ENCODE data around the gene CKAP5. TPM values are rescaled to one million over a fixed set of nuclear protein-coding genes. Genes with fewer than 3 reads are reported as not detected.

Gene CKAP5
- total and polyA plus RNA-seq, 5 donors from 2014 or later, result 8.7 to 45.4 (median 12.6) TPM

GRCh38 chr11:46868912-46869311 lies 22.8 kb upstream of the CKAP5 start:
- Histone ChIP-seq H3K4me1 (ENCODE audit: control insufficient read depth, insufficient read depth, low read length, poor library complexity, severe bottlenecking) (no peaks in the 10 kb centered on the region), H3K9me3 (ENCODE audit: control insufficient read depth in 2 of 2, low read length in 2 of 2) (no peaks in the 10 kb centered on the region), H3K36me3 (ENCODE audit: control insufficient read depth, insufficient read depth, low read length) (no peaks in the 10 kb centered on the region), H3K27ac (ENCODE audit: insufficient read depth, low read length, poor library complexity, severe bottlenecking) (no peak overlapping the region), H3K4me3 (ENCODE audit: low read depth, low read length) (no peak overlapping the region), H3K27me3 (ENCODE audit: control insufficient read depth, insufficient read depth, low read length) (no peaks in the 10 kb centered on the region)
- Mint-ChIP-seq H3K36me3 (no peaks in the 10 kb centered on the region), H3K27ac (no peak overlapping the region), H3K9me3 (no peaks in the 10 kb centered on the region), H3K4me3 (no peak overlapping the region), H3K4me1 (no peaks in the 10 kb centered on the region), H3K27me3 (peaks cover 24% of the 10 kb centered on the region)
- DNase-seq (no peak), ATAC-seq (ENCODE audit: low read depth in 2 of 2) (no peak)

GRCh38 chr11:46865340-46865739 lies 19.3 kb upstream of the CKAP5 start:
- H3K4me1 ChIP-seq (ENCODE audit: control insufficient read depth, insufficient read depth, low read length, poor library complexity, severe bottlenecking), result no peaks in the 10 kb centered on the region
- H3K9me3 ChIP-seq (ENCODE audit: control insufficient read depth in 2 of 2, low read length in 2 of 2), result no peaks in the 10 kb centered on the region
- Mint-ChIP-seq H3K36me3 (no peaks in the 10 kb centered on the region), H3K4me3 (no peak overlapping the region), H3K9me3 (peaks cover 0 to 3% (median 0%) of the 10 kb centered on the region in 7 donors), H3K4me1 (no peaks in the 10 kb centered on the region), H3K27me3 (peaks cover 23% of the 10 kb centered on the region), H3K27ac (no peak overlapping the region)
- H3K27me3 ChIP-seq (ENCODE audit: control insufficient read depth, insufficient read depth, low read length), result peaks cover 9% of the 10 kb centered on the region
- ATAC-seq (ENCODE audit: low read depth in 2 of 2), result no peak
- no peaks in the 10 kb centered on the region for H3K36me3 ChIP-seq (ENCODE audit: control insufficient read depth, insufficient read depth, low read length)
- H3K27ac ChIP-seq (ENCODE audit: insufficient read depth, low read length, poor library complexity, severe bottlenecking), result no peak overlapping the region
- H3K4me3 ChIP-seq (ENCODE audit: low read depth, low read length), result no peak overlapping the region
- DNase-seq, result no peak

GRCh38 chr11:46860218-46860617 lies 14.1 kb upstream of the CKAP5 start:
- Histone ChIP-seq H3K4me3 (ENCODE audit: low read depth, low read length) (no peak overlapping the region), H3K36me3 (ENCODE audit: control insufficient read depth, insufficient read depth, low read length) (no peaks in the 10 kb centered on the region), H3K4me1 (ENCODE audit: control insufficient read depth, insufficient read depth, low read length, poor library complexity, severe bottlenecking) (no peaks in the 10 kb centered on the region), H3K27ac (ENCODE audit: insufficient read depth, low read length, poor library complexity, severe bottlenecking) (no peak overlapping the region), H3K27me3 (ENCODE audit: control insufficient read depth, insufficient read depth, low read length) (peaks cover 9% of the 10 kb centered on the region), H3K9me3 (ENCODE audit: control insufficient read depth in 2 of 2, low read length in 2 of 2) (no peaks in the 10 kb centered on the region)
- H3K4me1 Mint-ChIP-seq, result no peaks in the 10 kb centered on the region
- peaks cover 28% of the 10 kb centered on the region for H3K27me3 Mint-ChIP-seq
- no peak for ATAC-seq (ENCODE audit: low read depth in 2 of 2)
- DNase-seq, result no peak
- H3K9me3 Mint-ChIP-seq, result peaks cover 0 to 4% (median 0%) of the 10 kb centered on the region in 7 donors
- no peaks in the 10 kb centered on the region for H3K36me3 Mint-ChIP-seq
- no peak overlapping the region for H3K4me3 Mint-ChIP-seq
- H3K27ac Mint-ChIP-seq, result no peak overlapping the region

GRCh38 chr11:46858920-46859546 lies 13.0 kb upstream of the CKAP5 start:
- no peak overlapping the region for H3K4me3 ChIP-seq (ENCODE audit: low read depth, low read length)
- no peaks in the 10 kb centered on the region for H3K9me3 ChIP-seq (ENCODE audit: control insufficient read depth in 2 of 2, low read length in 2 of 2)
- H3K27ac ChIP-seq (ENCODE audit: insufficient read depth, low read length, poor library complexity, severe bottlenecking), result no peak overlapping the region
- Mint-ChIP-seq H3K36me3 (no peaks in the 10 kb centered on the region), H3K9me3 (peaks cover 0 to 4% (median 0%) of the 10 kb centered on the region in 7 donors), H3K4me1 (no peaks in the 10 kb centered on the region), H3K27me3 (peaks cover 24% of the 10 kb centered on the region), H3K27ac (no peak overlapping the region), H3K4me3 (no peak overlapping the region)
- ATAC-seq (ENCODE audit: low read depth in 2 of 2), result no peak
- no peaks in the 10 kb centered on the region for H3K36me3 ChIP-seq (ENCODE audit: control insufficient read depth, insufficient read depth, low read length)
- H3K4me1 ChIP-seq (ENCODE audit: control insufficient read depth, insufficient read depth, low read length, poor library complexity, severe bottlenecking), result no peaks in the 10 kb centered on the region
- H3K27me3 ChIP-seq (ENCODE audit: control insufficient read depth, insufficient read depth, low read length), result peaks cover 9% of the 10 kb centered on the region
- no peak for DNase-seq

GRCh38 chr11:46857666-46858065 lies 11.6 kb upstream of the CKAP5 start:
- no peaks in the 10 kb centered on the region for H3K36me3 Mint-ChIP-seq
- Histone ChIP-seq H3K36me3 (ENCODE audit: control insufficient read depth, insufficient read depth, low read length) (no peaks in the 10 kb centered on the region), H3K4me1 (ENCODE audit: control insufficient read depth, insufficient read depth, low read length, poor library complexity, severe bottlenecking) (no peaks in the 10 kb centered on the region), H3K27me3 (ENCODE audit: control insufficient read depth, insufficient read depth, low read length) (peaks cover 2% of the 10 kb centered on the region), H3K4me3 (ENCODE audit: low read depth, low read length) (no peak overlapping the region), H3K9me3 (ENCODE audit: control insufficient read depth in 2 of 2, low read length in 2 of 2) (no peaks in the 10 kb centered on the region), H3K27ac (ENCODE audit: insufficient read depth, low read length, poor library complexity, severe bottlenecking) (no peak overlapping the region)
- peaks cover 0 to 1% (median 0%) of the 10 kb centered on the region in 7 donors for H3K9me3 Mint-ChIP-seq
- no peak overlapping the region for H3K27ac Mint-ChIP-seq
- H3K27me3 Mint-ChIP-seq, result peaks cover 18% of the 10 kb centered on the region
- no peak overlapping the region for H3K4me3 Mint-ChIP-seq
- DNase-seq, result no peak
- H3K4me1 Mint-ChIP-seq, result no peaks in the 10 kb centered on the region
- no peak for ATAC-seq (ENCODE audit: low read depth in 2 of 2)

GRCh38 chr11:46856605-46857343 lies 10.7 kb upstream of the CKAP5 start:
- Histone ChIP-seq H3K4me1 (ENCODE audit: control insufficient read depth, insufficient read depth, low read length, poor library complexity, severe bottlenecking) (no peaks in the 10 kb centered on the region), H3K4me3 (ENCODE audit: low read depth, low read length) (no peak overlapping the region), H3K27me3 (ENCODE audit: control insufficient read depth, insufficient read depth, low read length) (peaks cover 2% of the 10 kb centered on the region), H3K27ac (ENCODE audit: insufficient read depth, low read length, poor library complexity, severe bottlenecking) (no peak overlapping the region), H3K9me3 (ENCODE audit: control insufficient read depth in 2 of 2, low read length in 2 of 2) (no peaks in the 10 kb centered on the region), H3K36me3 (ENCODE audit: control insufficient read depth, insufficient read depth, low read length) (no peaks in the 10 kb centered on the region)
- H3K9me3 Mint-ChIP-seq, result peaks cover 0 to 1% (median 0%) of the 10 kb centered on the region in 7 donors
- H3K4me1 Mint-ChIP-seq, result no peaks in the 10 kb centered on the region
- DNase-seq (no peak), ATAC-seq (ENCODE audit: low read depth in 2 of 2) (no peak)
- H3K27me3 Mint-ChIP-seq, result peaks cover 13% of the 10 kb centered on the region
- no peak overlapping the region for H3K4me3 Mint-ChIP-seq
- H3K36me3 Mint-ChIP-seq, result no peaks in the 10 kb centered on the region
- no peak overlapping the region for H3K27ac Mint-ChIP-seq

- H3K27me3 Mint-ChIP-seq, result peaks cover 18% of the 10 kb centered on the region
- H3K36me3 ChIP-seq (ENCODE audit: control insufficient read depth, insufficient read depth, low read length), result no peaks in the 10 kb centered on the region
- H3K4me3 ChIP-seq (ENCODE audit: low read depth, low read length), result no peak overlapping the region
- no peaks in the 10 kb centered on the region for H3K4me1 ChIP-seq (ENCODE audit: control insufficient read depth, insufficient read depth, low read length, poor library complexity, severe bottlenecking)
- H3K27me3 ChIP-seq (ENCODE audit: control insufficient read depth, insufficient read depth, low read length), result peaks cover 2% of the 10 kb centered on the region
- H3K36me3 Mint-ChIP-seq, result no peaks in the 10 kb centered on the region
- no peak overlapping the region for H3K27ac ChIP-seq (ENCODE audit: insufficient read depth, low read length, poor library complexity, severe bottlenecking)
- no peak overlapping the region for H3K4me3 Mint-ChIP-seq
- H3K4me1 Mint-ChIP-seq, result no peaks in the 10 kb centered on the region
- no peak for ATAC-seq (ENCODE audit: low read depth in 2 of 2)
- H3K9me3 ChIP-seq (ENCODE audit: control insufficient read depth in 2 of 2, low read length in 2 of 2), result no peaks in the 10 kb centered on the region
- H3K9me3 Mint-ChIP-seq, result peaks cover 0 to 1% (median 0%) of the 10 kb centered on the region in 7 donors
- no peak overlapping the region for H3K27ac Mint-ChIP-seq
- DNase-seq, result no peak
These were observed 9.8 kb upstream of the CKAP5 start for GRCh38 chr11:46855863-46856262.

GRCh38 chr11:46855167-46855566 lies 9.1 kb upstream of the CKAP5 start:
- Mint-ChIP-seq H3K4me3 (no peak overlapping the region), H3K36me3 (no peaks in the 10 kb centered on the region), H3K4me1 (no peaks in the 10 kb centered on the region), H3K27ac (no peak overlapping the region), H3K27me3 (peaks cover 14% of the 10 kb centered on the region), H3K9me3 (peaks cover 0 to 1% (median 0%) of the 10 kb centered on the region in 7 donors)
- DNase-seq (no peak), ATAC-seq (ENCODE audit: low read depth in 2 of 2) (no peak)
- H3K4me3 ChIP-seq (ENCODE audit: low read depth, low read length), result no peak overlapping the region
- no peaks in the 10 kb centered on the region for H3K4me1 ChIP-seq (ENCODE audit: control insufficient read depth, insufficient read depth, low read length, poor library complexity, severe bottlenecking)
- no peaks in the 10 kb centered on the region for H3K27me3 ChIP-seq (ENCODE audit: control insufficient read depth, insufficient read depth, low read length)
- H3K27ac ChIP-seq (ENCODE audit: insufficient read depth, low read length, poor library complexity, severe bottlenecking), result no peak overlapping the region
- no peaks in the 10 kb centered on the region for H3K36me3 ChIP-seq (ENCODE audit: control insufficient read depth, insufficient read depth, low read length)
- no peaks in the 10 kb centered on the region for H3K9me3 ChIP-seq (ENCODE audit: control insufficient read depth in 2 of 2, low read length in 2 of 2)
